Esophagus squamous epithelium (tissue), 5 donors: ENCODE results near the gene MAP1LC3B. TPM values are rescaled to one million over a fixed set of nuclear protein-coding genes. Genes with fewer than 3 reads are reported as not detected.
A peak's percentile ranks its signal among the peaks of the same experiment; 100 is the strongest.

Experiments used
- DNase-seq: peaks from one replicate; lab custom pipeline; 2025; lab: John Stamatoyannopoulos, UW
- H3K27ac ChIP-seq, 4 donors: fragments of 200-600 bp; sonication (generic); one replicate each; pipeline ENCODE4 v1.5.1; 2016 to 2019; ENCODE audit warnings: mild to moderate bottlenecking in 1 of 4
- H3K27me3 ChIP-seq, 4 donors: fragments of 200-600 bp; sonication (generic); 1 replicate in 3 of 4; 2 replicates in 1 of 4; pipeline versions ENCODE4 v1.5.1 to v1.6.0; 2017 to 2021; ENCODE audit warnings: antibody characterized with exemption in 1 of 4
- H3K36me3 ChIP-seq, 3 donors: fragments of 200-600 bp; sonication (generic); one replicate each; pipeline ENCODE4 v1.5.1; 2016 to 2019
- H3K4me1 ChIP-seq, 3 donors: fragments of 200-600 bp; sonication (generic); one replicate each; pipeline ENCODE4 v1.5.1; 2017 to 2019
- H3K4me3 ChIP-seq, 4 donors: fragments of 200-600 bp; sonication (generic); 1 replicate in 3 of 4; 2 replicates in 1 of 4; pipeline ENCODE4 v1.5.1; 2016 to 2019; ENCODE audit warnings: mild to moderate bottlenecking in 2 of 4, moderate library complexity in 1 of 4
- H3K9me3 ChIP-seq, 3 donors: fragments of 200-600 bp; sonication (generic); one replicate each; pipeline ENCODE4 v1.5.1; 2016 to 2019
- CTCF ChIP-seq, 6 experiments: fragments of 450-650 bp in 4 of 6; fragments of 200-600 bp in 2 of 6; sonication (generic) in 2 of 6; IDR thresholded peaks; one replicate each; pipeline ENCODE4 v1.5.1; 2016 to 2019; ENCODE audit warnings: antibody characterized with exemption in 6 of 6, mild to moderate bottlenecking in 4 of 6, moderate library complexity in 4 of 6
- POLR2A ChIP-seq, 4 donors: fragments of 450-650 bp; IDR thresholded peaks; one replicate each; pipeline ENCODE4 v1.6.1; 2017; ENCODE audit warnings: antibody characterized with exemption in 4 of 4, mild to moderate bottlenecking in 4 of 4, moderate library complexity in 3 of 4
- WGBS, 2 donors: methylation state at CpG; one replicate each; pipeline ENCODE4 v1.1.5; 2018; 5-methylcytosine and 5-hydroxymethylcytosine counted together
- intact Hi-C: fragments of 100-400 bp; cut with DNase I; formaldehyde crosslinking; loops from one replicate; pipeline ENCODE4 v1.15.0; 2022
- total RNA-seq, 4 donors: library from RNA; depleted of rRNA; stranded (reverse); fragments of >200 nt; gene quantifications; one replicate each; pipeline ENCODE4 v1.1.0, GENCODE V29; 2016
- donor health status: DM: yes; HTN: yes; CAD: no.

The MAP1LC3B gene
- total RNA-seq, 4 donors from 2014 or later, result 14.2 to 38.0 (median 24.4) TPM

DNA sequence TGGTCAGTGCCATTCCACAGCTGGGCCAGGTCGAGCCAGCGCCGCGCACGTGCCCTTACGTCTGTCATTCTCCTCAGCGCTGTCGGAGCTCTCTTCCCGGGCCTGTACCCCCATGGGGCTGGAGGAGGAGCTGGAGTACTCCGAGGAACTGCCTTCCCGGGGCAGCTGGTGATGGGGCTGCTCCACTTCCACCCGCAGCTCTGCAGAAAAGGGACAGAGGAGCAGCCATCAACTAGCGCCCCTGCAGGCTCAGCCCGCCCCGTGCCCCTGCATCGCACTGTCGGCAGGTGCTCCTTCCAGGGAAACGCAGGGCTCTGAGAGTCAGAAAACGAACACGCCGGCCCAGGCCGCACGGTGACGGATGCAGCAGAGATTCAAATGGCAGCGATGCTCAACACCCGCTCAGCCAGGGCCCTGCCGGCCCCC lies 20.9 kb downstream of the MAP1LC3B start:
- no peak for DNase-seq
- intact Hi-C loops, result no loop called here
- no peak for TF ChIP-seq CTCF (IDR thresholded peaks at IDR 0.05)
- TF ChIP-seq POLR2A (IDR thresholded peaks at IDR 0.05), result no peak
- WGBS, 2 donors, result 87% methylated on average over 3 of the region's 27 CpGs; no CpG with 5 or more reads in 1 of the 2 donors
- H3K36me3 ChIP-seq, result peaks cover 29 to 97% (median 37%) of the 10 kb centered on the region in 3 donors
- no peak overlapping the region for H3K27ac ChIP-seq
- H3K9me3 ChIP-seq, result no peaks in the 10 kb centered on the region
- no peak overlapping the region for H3K4me3 ChIP-seq
- no peaks in the 10 kb centered on the region for H3K27me3 ChIP-seq
- peaks cover 0 to 5% (median 0%) of the 10 kb centered on the region in 3 donors for H3K4me1 ChIP-seq

DNA sequence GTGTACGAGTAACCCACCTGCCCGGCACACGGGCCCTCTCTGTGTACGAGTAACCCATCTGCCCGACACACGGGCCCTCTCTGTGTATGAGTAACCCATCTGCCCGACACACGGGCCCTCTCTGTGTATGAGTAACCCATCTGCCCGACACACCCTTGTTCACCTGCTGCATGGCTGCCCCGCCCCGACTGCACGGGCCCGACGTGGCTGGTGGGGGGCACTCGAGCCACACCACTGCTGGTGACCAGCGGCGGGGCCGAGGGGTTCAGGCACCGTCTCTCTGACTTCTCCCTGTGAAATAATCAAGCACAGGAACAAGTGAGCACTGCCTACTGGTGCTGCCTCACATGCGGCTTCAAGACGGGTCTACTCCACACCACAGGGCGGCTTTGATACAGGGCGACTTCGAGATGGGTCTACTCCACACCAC lies 22.1 kb downstream of the MAP1LC3B start:
- WGBS, 2 donors, result 23 to 70% methylated on average over 2 to 7 of the region's 24 CpGs
- H3K27ac ChIP-seq, result no peak overlapping the region
- H3K4me1 ChIP-seq, result peaks cover 0 to 5% (median 0%) of the 10 kb centered on the region in 3 donors
- peaks cover 29 to 100% (median 42%) of the 10 kb centered on the region in 3 donors for H3K36me3 ChIP-seq
- DNase-seq, result no peak
- H3K4me3 ChIP-seq, result no peak overlapping the region
- intact Hi-C loops, result no loop called here
- H3K27me3 ChIP-seq, result no peaks in the 10 kb centered on the region
- TF ChIP-seq CTCF (IDR thresholded peaks at IDR 0.05) (no peak), POLR2A (IDR thresholded peaks at IDR 0.05) (no peak)
- H3K9me3 ChIP-seq, result no peaks in the 10 kb centered on the region

- intact Hi-C loops, result no loop called here
- peaks cover 29 to 100% (median 52%) of the 10 kb centered on the region in 3 donors for H3K36me3 ChIP-seq
- peaks cover 0 to 11% (median 0%) of the 10 kb centered on the region in 3 donors for H3K4me1 ChIP-seq
- H3K4me3 ChIP-seq, result no peak overlapping the region
- TF ChIP-seq POLR2A (IDR thresholded peaks at IDR 0.05), result no peak
- no peaks in the 10 kb centered on the region for H3K9me3 ChIP-seq
- H3K27ac ChIP-seq, result no peak overlapping the region
- no peak for DNase-seq
- WGBS, 2 donors, result 78 to 90% methylated on average over 9 of the region's 9 CpGs
- H3K27me3 ChIP-seq, result no peaks in the 10 kb centered on the region
Measured at GRCh38 chr16:87415441-87415840, 23.3 kb downstream of the MAP1LC3B start.

DNA sequence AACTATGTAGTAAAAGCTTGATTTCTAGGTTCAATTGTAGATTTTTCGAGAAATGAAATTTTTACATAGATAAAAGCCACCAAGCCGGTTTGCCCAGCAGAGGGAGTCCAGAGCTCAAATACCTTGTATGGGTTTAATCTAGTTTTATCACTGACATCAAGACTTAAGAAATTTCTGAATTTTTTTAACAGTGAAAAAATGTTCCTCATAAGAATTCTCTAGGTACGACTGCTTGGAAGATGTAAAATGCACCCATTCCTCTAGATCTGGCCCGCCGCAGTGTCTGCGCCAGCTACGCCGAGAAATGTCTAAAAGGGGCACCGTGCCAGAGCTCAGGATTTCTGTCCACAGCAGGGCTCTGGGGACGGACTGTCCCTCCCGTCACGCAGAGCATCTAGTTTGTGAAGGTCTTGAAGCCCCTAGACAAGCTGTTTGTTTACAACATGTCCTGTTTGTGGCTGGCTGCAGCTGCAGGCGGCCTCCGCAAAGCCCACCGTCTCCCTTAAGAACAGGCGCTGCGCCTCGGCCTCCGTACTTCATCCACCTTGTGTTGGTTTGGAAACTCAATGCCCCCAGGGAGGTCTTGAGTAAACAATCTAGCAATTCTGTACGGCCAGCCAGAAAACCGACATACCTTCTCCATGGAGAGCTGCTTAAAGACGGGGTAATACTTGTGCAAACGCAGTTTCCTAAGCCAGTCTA lies 24.8 kb downstream of the MAP1LC3B start:
- peak in 5 of 6 experiments; percentile 13 to 67 (median 57) for TF ChIP-seq CTCF (IDR thresholded peaks at IDR 0.05)
- TF ChIP-seq POLR2A (IDR thresholded peaks at IDR 0.05), result no peak
- no peak for DNase-seq
- H3K27ac ChIP-seq, result no peak overlapping the region
- 73 to 75% methylated on average over 20 to 21 of the region's 23 CpGs for WGBS, 2 donors
- no peaks in the 10 kb centered on the region for H3K9me3 ChIP-seq
- no peaks in the 10 kb centered on the region for H3K27me3 ChIP-seq
- H3K4me3 ChIP-seq, result no peak overlapping the region
- peaks cover 19 to 100% (median 41%) of the 10 kb centered on the region in 3 donors for H3K36me3 ChIP-seq
- intact Hi-C loops, result no loop called here
- H3K4me1 ChIP-seq, result peaks cover 0 to 15% (median 0%) of the 10 kb centered on the region in 3 donors

GRCh38 chr16:87417528-87417910 lies 25.4 kb downstream of the MAP1LC3B start:
- H3K27me3 ChIP-seq, result no peaks in the 10 kb centered on the region
- 78 to 91% methylated on average over 1 to 10 of the region's 13 CpGs for WGBS, 2 donors
- H3K9me3 ChIP-seq, result no peaks in the 10 kb centered on the region
- H3K4me3 ChIP-seq, result no peak overlapping the region
- intact Hi-C loops, result no loop called here
- peaks cover 0 to 15% (median 0%) of the 10 kb centered on the region in 3 donors for H3K4me1 ChIP-seq
- no peak for DNase-seq
- peaks cover 14 to 100% (median 36%) of the 10 kb centered on the region in 3 donors for H3K36me3 ChIP-seq
- no peak overlapping the region for H3K27ac ChIP-seq
- TF ChIP-seq POLR2A (IDR thresholded peaks at IDR 0.05) (no peak), CTCF (IDR thresholded peaks at IDR 0.05) (no peak)
